Muscle of leg (tissue), 11 donors: Measurements from ENCODE around the gene NHLRC2. TPM values are rescaled to one million over a fixed set of nuclear protein-coding genes. Genes with fewer than 3 reads are reported as not detected.

Source experiments
- DNase-seq: peaks from one replicate; pipeline ENCODE4 v3.0.0; 2013
- H3K27ac ChIP-seq: one replicate; pipeline ENCODE4 v1.5.1; 2013; ENCODE audit warnings: mild to moderate bottlenecking, low read length, control low read depth
- H3K27me3 ChIP-seq: one replicate; pipeline ENCODE4 v1.6.1; 2013; ENCODE audit warnings: low read length; ENCODE audit not compliant: control insufficient read depth, insufficient read depth
- H3K36me3 ChIP-seq: one replicate; pipeline ENCODE4 v1.6.1; 2013; ENCODE audit warnings: low read length; ENCODE audit not compliant: control insufficient read depth, insufficient read depth
- H3K4me1 ChIP-seq: one replicate; pipeline ENCODE4 v1.6.1; 2013; ENCODE audit warnings: low read length; ENCODE audit not compliant: control insufficient read depth, insufficient read depth
- H3K4me3 ChIP-seq: one replicate; pipeline ENCODE4 v1.5.1; 2013; ENCODE audit warnings: low read length, control low read depth
- H3K9me3 ChIP-seq: replicated peaks from 2 replicates; pipeline ENCODE4 v1.6.1; 2013; ENCODE audit warnings: low read depth, low read length; ENCODE audit not compliant: control insufficient read depth
- WGBS: methylation state at CpG from one replicate; pipeline ENCODE4 v1.1.5; 2013; ENCODE audit warnings: missing lambda C conversion rate; ENCODE audit not compliant: insufficient coverage; 5-methylcytosine and 5-hydroxymethylcytosine counted together
- polyA plus RNA-seq, 8 donors: library from polyadenylated mRNA; unstranded; fragments of 120-200 nt; gene quantifications; one replicate each; pipeline versions ENCODE4 v1.2.1 to v1.2.3, GENCODE V29; 2013; ENCODE audit warnings: inconsistent platforms in 1 of 8, low replicate concordance in 1 of 8; ENCODE audit not compliant: insufficient read length in 8 of 8, insufficient read depth in 1 of 8
- total RNA-seq: library from RNA; stranded (reverse); fragments of 120-200 nt; gene quantifications from one replicate; pipeline ENCODE4 v1.2.4, GENCODE V29; 2013

NHLRC2 gene
- total and polyA plus RNA-seq, 9 donors = 7.8 to 16.3 (median 12.0) TPM

DNA sequence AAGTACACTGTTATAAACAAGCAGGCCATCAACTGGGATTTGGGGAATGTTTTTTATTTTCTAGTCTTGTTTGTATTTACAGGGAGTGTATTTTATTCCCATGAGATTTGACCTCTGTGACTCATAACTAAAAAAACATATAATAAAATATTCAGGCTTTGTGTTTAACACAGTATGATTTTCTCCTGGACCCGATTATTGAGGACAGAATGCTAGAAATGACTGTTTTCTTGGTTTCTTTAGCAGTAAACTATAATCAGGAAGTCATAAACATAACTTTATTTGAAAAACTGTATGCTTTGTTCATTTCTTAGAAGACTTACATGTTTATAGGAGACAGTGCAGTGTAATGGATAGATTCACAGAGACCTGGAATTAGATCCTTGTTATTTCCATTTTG lies 2.1 kb downstream of the NHLRC2 start:
- DNase-seq = no peak
- Histone ChIP-seq H3K9me3 (no peaks in the 10 kb centered on the region), H3K4me3 (no peak overlapping the region), H3K27ac (no peak overlapping the region), H3K27me3 (no peaks in the 10 kb centered on the region), H3K36me3 (peaks cover 9% of the 10 kb centered on the region), H3K4me1 (peaks cover 5% of the 10 kb centered on the region)
- WGBS = no CpG with 5 or more reads among the region's 1 CpG

DNA sequence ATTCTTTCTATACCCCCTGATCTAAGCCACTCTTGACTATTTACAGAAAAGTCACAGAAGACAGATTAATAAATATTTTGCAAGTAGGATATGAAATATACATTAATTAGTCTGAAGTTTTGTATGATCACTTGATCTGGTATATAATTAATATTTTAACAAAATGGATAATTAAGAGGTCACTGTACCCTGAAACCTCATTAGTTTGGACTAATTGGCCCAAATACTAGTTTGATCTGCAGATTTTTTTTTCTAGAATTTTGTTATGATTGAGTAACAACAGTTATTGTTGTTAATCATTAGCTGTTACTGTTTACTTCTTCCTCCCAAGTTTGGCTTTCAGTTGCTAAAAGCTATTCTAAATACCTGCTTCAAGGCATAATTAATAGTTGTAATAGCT lies 2.7 kb downstream of the NHLRC2 start:
- Histone ChIP-seq H3K27ac (no peak overlapping the region), H3K4me3 (no peak overlapping the region), H3K27me3 (no peaks in the 10 kb centered on the region), H3K4me1 (peaks cover 5% of the 10 kb centered on the region), H3K36me3 (peaks cover 12% of the 10 kb centered on the region), H3K9me3 (no peaks in the 10 kb centered on the region)
- DNase-seq = no peak

GRCh38 chr10:113858541-113858940 lies 4.1 kb downstream of the NHLRC2 start:
- Histone ChIP-seq H3K9me3 (no peaks in the 10 kb centered on the region), H3K27me3 (no peaks in the 10 kb centered on the region), H3K4me3 (no peak overlapping the region), H3K4me1 (peaks cover 5% of the 10 kb centered on the region), H3K27ac (no peak overlapping the region), H3K36me3 (peaks cover 12% of the 10 kb centered on the region)
- WGBS = no CpG with 5 or more reads among the region's 2 CpGs
- no peak for DNase-seq

GRCh38 chr10:113859261-113859660 lies 4.8 kb downstream of the NHLRC2 start:
- H3K9me3 ChIP-seq = no peaks in the 10 kb centered on the region
- DNase-seq = no peak
- no CpG with 5 or more reads among the region's 2 CpGs for whole genome bisulfite sequencing
- H3K4me3 ChIP-seq = no peak overlapping the region
- no peaks in the 10 kb centered on the region for H3K27me3 ChIP-seq
- no peak overlapping the region for H3K27ac ChIP-seq
- peaks cover 5% of the 10 kb centered on the region for H3K4me1 ChIP-seq
- peaks cover 12% of the 10 kb centered on the region for H3K36me3 ChIP-seq

DNA sequence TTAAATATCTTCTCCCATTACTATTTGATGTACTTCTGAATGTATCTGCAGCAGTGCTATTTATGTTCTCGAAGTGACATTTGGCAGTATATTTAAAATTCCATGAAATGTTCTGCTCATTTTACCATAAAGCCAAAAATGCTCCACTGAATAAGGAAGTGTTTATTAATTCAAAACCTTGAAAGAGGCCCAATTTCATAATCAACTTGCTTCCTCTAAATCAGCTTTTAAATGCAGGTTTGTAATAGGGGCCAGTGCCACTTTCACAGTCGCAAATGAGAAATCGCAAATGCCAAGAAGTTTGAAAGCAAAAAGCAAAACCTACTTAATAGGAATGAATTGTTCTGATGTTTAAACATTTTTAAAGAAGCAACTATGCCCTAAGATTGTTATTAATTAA lies 11.4 kb downstream of the NHLRC2 start:
- DNase-seq = no peak
- H3K27me3 ChIP-seq = no peaks in the 10 kb centered on the region
- WGBS = no CpG with 5 or more reads among the region's 3 CpGs
- no peak overlapping the region for H3K4me3 ChIP-seq
- no peak overlapping the region for H3K27ac ChIP-seq
- H3K4me1 ChIP-seq = no peaks in the 10 kb centered on the region
- H3K9me3 ChIP-seq = no peaks in the 10 kb centered on the region
- peaks cover 17% of the 10 kb centered on the region for H3K36me3 ChIP-seq

DNA sequence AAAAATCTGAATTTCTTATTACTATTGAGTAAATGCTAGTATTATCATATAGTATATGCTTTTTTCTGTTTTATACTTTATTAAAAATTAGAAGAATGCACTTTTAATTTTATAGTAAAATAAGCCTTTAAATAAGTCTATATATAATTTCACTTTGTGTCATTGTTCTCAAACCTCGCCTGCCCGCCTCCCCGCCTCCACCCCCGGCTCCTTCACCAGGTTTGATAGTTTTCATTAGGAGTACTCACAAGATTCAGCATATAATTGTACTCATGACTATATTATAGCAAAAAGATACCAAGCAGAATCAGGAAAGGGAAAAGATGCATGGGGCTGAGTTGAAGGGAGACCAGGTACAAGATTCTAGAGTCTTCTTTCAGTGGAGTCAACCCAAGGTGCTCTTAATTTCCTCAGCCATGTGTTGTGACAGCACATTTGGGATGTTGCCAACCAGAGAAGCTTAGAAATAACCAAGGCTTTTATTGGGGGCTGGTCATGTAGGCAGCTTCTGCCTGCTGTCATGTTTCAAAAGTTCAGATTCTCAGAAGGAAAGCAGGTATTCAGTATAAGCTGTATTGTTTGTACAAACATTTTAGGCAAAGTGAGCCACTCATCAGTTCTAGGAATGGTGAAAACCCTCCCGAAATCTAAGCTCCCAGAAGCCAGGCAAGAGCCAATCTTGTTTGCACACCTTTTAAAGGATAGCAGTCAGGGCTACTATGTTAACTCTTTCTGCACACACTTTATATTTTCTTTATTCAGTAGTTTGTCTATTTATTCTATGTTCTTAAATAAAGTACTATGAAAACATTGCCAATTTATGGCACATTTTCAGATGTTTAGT lies 12.3 kb downstream of the NHLRC2 start:
- Histone ChIP-seq H3K27ac (no peak overlapping the region), H3K9me3 (peaks cover 2% of the 10 kb centered on the region), H3K27me3 (no peaks in the 10 kb centered on the region), H3K4me1 (no peaks in the 10 kb centered on the region), H3K4me3 (no peak overlapping the region), H3K36me3 (peaks cover 15% of the 10 kb centered on the region)
- WGBS = no CpG with 5 or more reads among the region's 5 CpGs
- no peak for DNase-seq

DNA sequence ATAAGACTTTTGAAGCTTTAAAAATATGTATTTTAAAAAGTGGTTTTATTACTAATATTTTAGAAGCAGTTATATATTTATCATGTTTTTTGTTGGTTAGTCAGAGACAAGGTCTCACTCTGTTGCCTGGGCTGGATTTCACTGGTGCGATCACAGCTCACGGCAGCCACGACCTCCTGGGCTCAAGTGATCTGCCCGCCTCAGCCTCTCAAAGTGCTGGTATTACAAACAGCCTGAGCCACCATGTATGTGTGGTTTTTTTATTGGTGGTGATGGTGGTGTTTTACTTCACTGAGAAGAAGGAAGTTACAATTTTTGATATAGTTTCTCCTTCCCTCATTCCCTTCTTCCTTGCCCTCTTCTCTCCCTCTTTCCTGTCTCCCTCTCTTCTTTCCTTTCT lies 13.4 kb downstream of the NHLRC2 start:
- H3K4me3 ChIP-seq = no peak overlapping the region
- H3K4me1 ChIP-seq = no peaks in the 10 kb centered on the region
- H3K27ac ChIP-seq = no peak overlapping the region
- no peaks in the 10 kb centered on the region for H3K27me3 ChIP-seq
- H3K9me3 ChIP-seq = peaks cover 12% of the 10 kb centered on the region
- DNase-seq = no peak
- peaks cover 13% of the 10 kb centered on the region for H3K36me3 ChIP-seq
- WGBS = 91% methylated on average over 4 of the region's 4 CpGs

GRCh38 chr10:113869789-113870188 lies 15.3 kb downstream of the NHLRC2 start:
- no CpG with 5 or more reads among the region's 2 CpGs for WGBS
- no peak for DNase-seq
- H3K27me3 ChIP-seq = no peaks in the 10 kb centered on the region

DNA sequence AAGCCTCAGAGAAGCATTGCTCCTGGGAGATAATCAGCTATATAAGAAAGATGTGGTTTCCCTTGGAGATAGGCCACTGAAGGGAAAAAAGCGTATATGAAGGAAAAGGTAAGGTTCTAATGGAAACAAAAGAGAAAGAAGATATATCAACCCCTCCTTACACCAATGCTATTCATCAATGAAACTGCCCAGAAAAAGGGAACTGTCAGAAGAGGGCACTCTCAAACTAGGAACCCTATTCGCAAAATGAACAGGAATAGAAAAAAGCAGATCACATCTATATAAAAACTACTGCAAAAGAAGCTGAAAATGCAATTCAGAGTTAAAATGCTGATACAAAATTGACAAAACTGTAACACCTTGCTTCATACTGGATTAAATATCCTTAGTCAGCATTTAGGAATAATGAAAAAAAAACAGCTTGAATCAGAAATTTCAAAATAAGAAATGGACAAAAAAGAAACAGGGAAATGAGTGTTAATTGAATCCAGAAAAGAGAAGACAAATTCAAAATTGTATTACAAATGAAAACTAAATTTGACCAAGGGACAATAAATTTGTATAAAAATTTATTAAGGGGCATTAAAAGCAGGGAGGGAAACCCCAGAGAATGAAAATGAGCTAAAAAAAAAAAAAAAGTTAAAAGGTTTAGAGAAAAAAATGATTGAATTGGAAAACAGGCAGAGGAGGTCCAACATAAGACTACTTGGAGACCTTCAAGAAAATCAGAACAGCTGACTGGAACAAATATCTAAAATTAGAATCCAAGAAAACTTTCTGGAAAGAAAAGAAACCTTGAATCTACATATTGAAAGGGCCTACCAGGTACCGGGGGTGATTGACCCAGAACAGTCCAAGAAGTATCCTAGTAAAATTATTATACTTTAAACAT lies 17.9 kb downstream of the NHLRC2 start:
- Histone ChIP-seq H3K9me3 (peaks cover 20% of the 10 kb centered on the region), H3K27me3 (no peaks in the 10 kb centered on the region), H3K27ac (no peak overlapping the region), H3K36me3 (peaks cover 8% of the 10 kb centered on the region), H3K4me3 (no peak overlapping the region), H3K4me1 (no peaks in the 10 kb centered on the region)
- no peak for DNase-seq
- WGBS = no CpG with 5 or more reads among the region's 3 CpGs

More at GRCh38 chr10:113869789-113870188, 15.3 kb downstream of the NHLRC2 start:
- peaks cover 11% of the 10 kb centered on the region for H3K36me3 ChIP-seq
- H3K9me3 ChIP-seq = peaks cover 20% of the 10 kb centered on the region
- H3K4me3 ChIP-seq = no peak overlapping the region
- no peaks in the 10 kb centered on the region for H3K4me1 ChIP-seq
- no peak overlapping the region for H3K27ac ChIP-seq

- Histone ChIP-seq H3K36me3 (peaks cover 3% of the 10 kb centered on the region), H3K27ac (no peak overlapping the region)
- WGBS = no CpG with 5 or more reads among the region's 1 CpG
Observed at GRCh38 chr10:113875212-113875611, 20.8 kb downstream of the NHLRC2 start.

More at GRCh38 chr10:113875212-113875611, 20.8 kb downstream of the NHLRC2 start:
- H3K4me1 ChIP-seq = no peaks in the 10 kb centered on the region
- H3K4me3 ChIP-seq = no peak overlapping the region
- H3K9me3 ChIP-seq = peaks cover 20% of the 10 kb centered on the region
- DNase-seq = no peak
- no peaks in the 10 kb centered on the region for H3K27me3 ChIP-seq
